ENCODE results near the gene NME9. TPM values are rescaled to one million over a fixed set of nuclear protein-coding genes. Genes with fewer than 3 reads are reported as not detected.

NME9 gene
- total and polyA plus RNA-seq, 2 donors (not counting 3 experiments of a cell fraction or from before 2014, with no cell fraction given): 0.08 TPM; not detected in 1

GRCh38 chr3:138365253-138365555 is 35.6 kb upstream of the NME9 start:
- intact Hi-C loops (cut with micrococcal nuclease) (no loop called here), dilution Hi-C loops (cut with MboI; ENCODE audit: extremely low pct_ligation_motif_present, low sequenced_read_pairs) (no loop called here)
- Histone ChIP-seq H3K9ac (replicated peaks; ENCODE audit: extremely low read depth, insufficient read depth, low read length) (no peak overlapping the region), H3K27me3 (ENCODE audit: control insufficient read depth in 2 of 2, insufficient read depth in 2 of 2, low read length in 2 of 2) (no peaks in the 10 kb centered on the region), H3K9me1 (replicated peaks; ENCODE audit: control insufficient read depth, extremely low read depth, insufficient read depth, low read length) (no peaks in the 10 kb centered on the region), H4K20me1 (replicated peaks; ENCODE audit: control insufficient read depth, extremely low read depth, insufficient read depth, low read length) (no peaks in the 10 kb centered on the region), H3K4me1 (ENCODE audit: control insufficient read depth, extremely low read depth, insufficient read depth, low read length) (no peaks in the 10 kb centered on the region), H3K4me3 (replicated peaks in 1 of 3; ENCODE audit: insufficient read depth in 1 of 3, low read depth in 1 of 3, low read length in 3 of 3) (no peak overlapping the region), H3K36me3 (ENCODE audit: control insufficient read depth in 2 of 2, extremely low read depth in 1 of 2, insufficient read depth in 2 of 2, low read length in 2 of 2) (no peaks in the 10 kb centered on the region), H3K79me2 (ENCODE audit: control insufficient read depth, insufficient read depth, low read length) (no peaks in the 10 kb centered on the region), H3K27ac (ENCODE audit: insufficient read depth, low read depth, low read length) (no peak overlapping the region), H3K4me2 (ENCODE audit: insufficient read depth, low read length) (no peak overlapping the region), H2AFZ (ENCODE audit: low read depth, low read length) (no peak overlapping the region), H3K9me3 (replicated peaks; ENCODE audit: control insufficient read depth, insufficient read depth, low read length) (no peaks in the 10 kb centered on the region)
- DNase-seq (ENCODE audit: low read depth, low spot score) (no peak), FAIRE-seq (no peak)
- CTCF ChIA-PET: no interaction called here
- TF ChIP-seq GATA2 (IDR thresholded peaks at IDR 0.05; ENCODE audit: insufficient read depth, insufficient read length, low read depth, low read length) (no peak), CTCF (IDR thresholded peaks at IDR 0.05; ENCODE audit: extremely low read depth in 1 of 2, insufficient read depth in 1 of 2, low read depth in 1 of 2, low read length in 2 of 2) (no peak), POLR2A (IDR thresholded peaks at IDR 0.05; ENCODE audit: low read depth, low read length) (no peak), EZH2 (IDR thresholded peaks at IDR 0.05; ENCODE audit: borderline replicate concordance, low read depth, low read length, severe bottlenecking) (no peak), JUN (IDR thresholded peaks at IDR 0.05; ENCODE audit: borderline replicate concordance, insufficient read depth, insufficient read length, low read depth) (no peak), POLR2AphosphoS5 (IDR thresholded peaks at IDR 0.05; ENCODE audit: insufficient read depth, low read depth, low read length) (no peak), MAX (IDR thresholded peaks at IDR 0.05; ENCODE audit: insufficient read depth, insufficient read length) (no peak), MYC (IDR thresholded peaks at IDR 0.05; ENCODE audit: low read depth, low read length) (no peak), FOS (IDR thresholded peaks at IDR 0.05; ENCODE audit: borderline replicate concordance, insufficient read depth, low read length) (no peak)
- BruUV-seq (replicated peaks): no TSS peak
- POLR2A ChIA-PET: no interaction called here

Measured in endothelial cell of umbilical vein (primary cell).